ENCODE data around the gene PLEKHG4B. TPM values are rescaled to one million over a fixed set of nuclear protein-coding genes. Genes with fewer than 3 reads are reported as not detected.

Gene PLEKHG4B
- total and polyA plus RNA-seq, 2 of the 4 experiments (the other 2 are of a cell fraction), result 1.1 TPM

- Histone ChIP-seq H3K27ac (ENCODE audit: insufficient read depth, low read length) (no peak overlapping the region), H3K56ac (ENCODE audit: extremely low read depth, insufficient read depth, low read length) (no peak overlapping the region), H4K8ac (ENCODE audit: low read depth in 2 of 2, low read length in 2 of 2) (no peak overlapping the region), H3K14ac (replicated peaks; ENCODE audit: low read depth, low read length) (no peak overlapping the region), H2BK15ac (ENCODE audit: low read depth, low read length) (no peak overlapping the region), H3K4me3 (ENCODE audit: insufficient read depth, low read depth, low read length) (no peak overlapping the region), H4K20me1 (ENCODE audit: insufficient read depth, low read length) (no peaks in the 10 kb centered on the region), H3K4me2 (ENCODE audit: low read depth, low read length) (no peak overlapping the region), H2BK5ac (ENCODE audit: low read depth, low read length, poor library complexity, severe bottlenecking) (no peak overlapping the region), H3K79me1 (ENCODE audit: low read depth in 1 of 2, low read length in 2 of 2) (no peaks in the 10 kb centered on the region), H2AK9ac (replicated peaks; ENCODE audit: low read depth, low read length, poor library complexity) (no peak overlapping the region), H3K4me1 (ENCODE audit: control insufficient read depth, insufficient read depth, low read length) (no peaks in the 10 kb centered on the region), H2AK5ac (ENCODE audit: low read depth, low read length) (no peak overlapping the region), H4K91ac (ENCODE audit: insufficient read depth, low read depth, low read length) (no peak overlapping the region), H2BK20ac (ENCODE audit: low read depth, low read length) (no peak overlapping the region), H3K9ac (ENCODE audit: low read depth, low read length) (no peak overlapping the region), H3K4ac (ENCODE audit: low read depth, low read length) (no peak overlapping the region), H3K9me1 (ENCODE audit: insufficient read depth, low read length) (no peaks in the 10 kb centered on the region), H2AFZ (replicated peaks; ENCODE audit: low read length, poor library complexity) (no peak overlapping the region), H3K36me3 (ENCODE audit: control insufficient read depth, insufficient read depth, low read length) (no peaks in the 10 kb centered on the region), H3K27me3 (ENCODE audit: control insufficient read depth, insufficient read depth, low read length) (peaks cover 36% of the 10 kb centered on the region), H3K18ac (ENCODE audit: low read depth, low read length) (no peak overlapping the region), H4K5ac (ENCODE audit: low read depth, low read length) (no peak overlapping the region), H3K9me3 (ENCODE audit: control insufficient read depth, insufficient read depth, low read length) (no peaks in the 10 kb centered on the region), H3K23ac (ENCODE audit: low read depth, low read length) (no peak overlapping the region), H2BK120ac (ENCODE audit: low read depth, low read length) (no peak overlapping the region)
- no CpG with 5 or more reads among the region's 6 CpGs for WGBS, 2 experiments (ENCODE audit: extremely low coverage in 2 of 2, insufficient read length in 1 of 2)
- no TSS peak for BruUV-seq (replicated peaks)
- POLR2A ChIA-PET (ENCODE audit: unreplicated experiment), result no interaction called here
- intact Hi-C loops (cut with micrococcal nuclease), result no loop called here
- dilution Hi-C loops (cut with HindIII; ENCODE audit: low sequenced_read_pairs, unreplicated experiment), result no loop called here
- TF ChIP-seq CHD1 (IDR thresholded peaks at IDR 0.05; ENCODE audit: low read depth, low read length) (no peak), CEBPB (IDR thresholded peaks at IDR 0.05; ENCODE audit: low read depth, low read length) (no peak), MAZ (IDR thresholded peaks at IDR 0.05; ENCODE audit: borderline replicate concordance, low read depth, low read length) (no peak), RCOR1 (IDR thresholded peaks at IDR 0.05; ENCODE audit: insufficient replicate concordance, low read length) (no peak), BHLHE40 (IDR thresholded peaks at IDR 0.05; ENCODE audit: low read depth, low read length) (no peak), RFX5 (IDR thresholded peaks at IDR 0.05; ENCODE audit: low read depth, low read length) (no peak), FOS (IDR thresholded peaks at IDR 0.05; ENCODE audit: low read depth, low read length) (no peak), SMC3 (IDR thresholded peaks at IDR 0.05; ENCODE audit: low read depth, low read length) (no peak), ELK1 (IDR thresholded peaks at IDR 0.05; ENCODE audit: borderline replicate concordance, low read depth, low read length) (no peak), NFE2L2 (IDR thresholded peaks at IDR 0.05; ENCODE audit: low read depth, low read length) (no peak), USF2 (IDR thresholded peaks at IDR 0.05; ENCODE audit: low read depth, low read length) (no peak), POLR2A (IDR thresholded peaks at IDR 0.05; ENCODE audit: low read depth, low read length) (no peak), MXI1 (IDR thresholded peaks at IDR 0.05; ENCODE audit: borderline replicate concordance, low read depth, low read length) (no peak), MAFK (IDR thresholded peaks at IDR 0.05; ENCODE audit: low read depth, low read length) (no peak), RAD21 (IDR thresholded peaks at IDR 0.05; ENCODE audit: low read length) (no peak), CTCF (conservative IDR thresholded peaks at IDR 0.05; ENCODE audit: low read depth, low read length) (no peak)
- ATAC-seq (ENCODE audit: low read depth), result no peak
- in situ Hi-C loops (cut with MboI; ENCODE audit: low sequenced_read_pairs), result no loop called here
- no peak for DNase-seq
- CTCF ChIA-PET, result no interaction called here
Observed at GRCh38 chr5:107526-107925, 15.6 kb downstream of the PLEKHG4B start.

Data from IMR-90 (cell line).